ENCODE data around the gene FAM117B.

The FAM117B gene

GRCh38 chr2:202764991-202765390 is 130.2 kb downstream of the FAM117B start:
- Histone ChIP-seq H3K27ac (ENCODE audit: insufficient read depth, low read length, poor library complexity, severe bottlenecking) (no peak overlapping the region), H3K27me3 (replicated peaks; ENCODE audit: control insufficient read depth, insufficient read depth, low read length, poor library complexity, severe bottlenecking) (no peaks in the 10 kb centered on the region), H3K9me3 (ENCODE audit: control insufficient read depth, low read length) (no peaks in the 10 kb centered on the region), H3K36me3 (ENCODE audit: control insufficient read depth, insufficient read depth, low read length) (peaks cover 8% of the 10 kb centered on the region), H3K4me3 (ENCODE audit: insufficient read depth, low read depth, low read length, poor library complexity, severe bottlenecking) (no peak overlapping the region), H3K4me1 (ENCODE audit: control insufficient read depth, insufficient read depth, low read length, poor library complexity, severe bottlenecking) (no peaks in the 10 kb centered on the region)
- DNase-seq = no peak

GRCh38 chr2:202765436-202765835 is 130.7 kb downstream of the FAM117B start:
- H3K4me3 ChIP-seq (ENCODE audit: insufficient read depth, low read depth, low read length, poor library complexity, severe bottlenecking) = no peak overlapping the region
- no peak for DNase-seq
- no peaks in the 10 kb centered on the region for H3K4me1 ChIP-seq (ENCODE audit: control insufficient read depth, insufficient read depth, low read length, poor library complexity, severe bottlenecking)
- H3K27ac ChIP-seq (ENCODE audit: insufficient read depth, low read length, poor library complexity, severe bottlenecking) = no peak overlapping the region
- H3K9me3 ChIP-seq (ENCODE audit: control insufficient read depth, low read length) = no peaks in the 10 kb centered on the region
- H3K36me3 ChIP-seq (ENCODE audit: control insufficient read depth, insufficient read depth, low read length) = peaks cover 8% of the 10 kb centered on the region
- H3K27me3 ChIP-seq (replicated peaks; ENCODE audit: control insufficient read depth, insufficient read depth, low read length, poor library complexity, severe bottlenecking) = no peaks in the 10 kb centered on the region

- H3K36me3 ChIP-seq (ENCODE audit: control insufficient read depth, insufficient read depth, low read length) = peaks cover 17% of the 10 kb centered on the region
- H3K4me1 ChIP-seq (ENCODE audit: control insufficient read depth, insufficient read depth, low read length, poor library complexity, severe bottlenecking) = no peaks in the 10 kb centered on the region
- H3K9me3 ChIP-seq (ENCODE audit: control insufficient read depth, low read length) = no peaks in the 10 kb centered on the region
- H3K27ac ChIP-seq (ENCODE audit: insufficient read depth, low read length, poor library complexity, severe bottlenecking) = no peak overlapping the region
- DNase-seq = no peak
- no peak overlapping the region for H3K4me3 ChIP-seq (ENCODE audit: insufficient read depth, low read depth, low read length, poor library complexity, severe bottlenecking)
- no peaks in the 10 kb centered on the region for H3K27me3 ChIP-seq (replicated peaks; ENCODE audit: control insufficient read depth, insufficient read depth, low read length, poor library complexity, severe bottlenecking)
Observed at GRCh38 chr2:202768273-202768672, 133.5 kb downstream of the FAM117B start.

GRCh38 chr2:202769201-202769600 is 134.4 kb downstream of the FAM117B start:
- no peaks in the 10 kb centered on the region for H3K27me3 ChIP-seq (replicated peaks; ENCODE audit: control insufficient read depth, insufficient read depth, low read length, poor library complexity, severe bottlenecking)
- DNase-seq = no peak
- no peaks in the 10 kb centered on the region for H3K4me1 ChIP-seq (ENCODE audit: control insufficient read depth, insufficient read depth, low read length, poor library complexity, severe bottlenecking)
- peaks cover 23% of the 10 kb centered on the region for H3K36me3 ChIP-seq (ENCODE audit: control insufficient read depth, insufficient read depth, low read length)
- no peak overlapping the region for H3K4me3 ChIP-seq (ENCODE audit: insufficient read depth, low read depth, low read length, poor library complexity, severe bottlenecking)
- no peak overlapping the region for H3K27ac ChIP-seq (ENCODE audit: insufficient read depth, low read length, poor library complexity, severe bottlenecking)
- no peaks in the 10 kb centered on the region for H3K9me3 ChIP-seq (ENCODE audit: control insufficient read depth, low read length)

- no peaks in the 10 kb centered on the region for H3K4me1 ChIP-seq (ENCODE audit: control insufficient read depth, insufficient read depth, low read length, poor library complexity, severe bottlenecking)
- no peak for DNase-seq
- H3K27me3 ChIP-seq (replicated peaks; ENCODE audit: control insufficient read depth, insufficient read depth, low read length, poor library complexity, severe bottlenecking) = no peaks in the 10 kb centered on the region
- H3K36me3 ChIP-seq (ENCODE audit: control insufficient read depth, insufficient read depth, low read length) = peaks cover 19% of the 10 kb centered on the region
- no peaks in the 10 kb centered on the region for H3K9me3 ChIP-seq (ENCODE audit: control insufficient read depth, low read length)
- no peak overlapping the region for H3K4me3 ChIP-seq (ENCODE audit: insufficient read depth, low read depth, low read length, poor library complexity, severe bottlenecking)
- no peak overlapping the region for H3K27ac ChIP-seq (ENCODE audit: insufficient read depth, low read length, poor library complexity, severe bottlenecking)
Observed at GRCh38 chr2:202771336-202771735, 136.6 kb downstream of the FAM117B start.

- H3K36me3 ChIP-seq (ENCODE audit: control insufficient read depth, insufficient read depth, low read length) = peaks cover 19% of the 10 kb centered on the region
- no peaks in the 10 kb centered on the region for H3K9me3 ChIP-seq (ENCODE audit: control insufficient read depth, low read length)
- H3K4me1 ChIP-seq (ENCODE audit: control insufficient read depth, insufficient read depth, low read length, poor library complexity, severe bottlenecking) = no peaks in the 10 kb centered on the region
- H3K27me3 ChIP-seq (replicated peaks; ENCODE audit: control insufficient read depth, insufficient read depth, low read length, poor library complexity, severe bottlenecking) = no peaks in the 10 kb centered on the region
- DNase-seq = no peak
- H3K27ac ChIP-seq (ENCODE audit: insufficient read depth, low read length, poor library complexity, severe bottlenecking) = no peak overlapping the region
- no peak overlapping the region for H3K4me3 ChIP-seq (ENCODE audit: insufficient read depth, low read depth, low read length, poor library complexity, severe bottlenecking)
Observed at GRCh38 chr2:202771741-202772460, 137.1 kb downstream of the FAM117B start.

- Histone ChIP-seq H3K27ac (ENCODE audit: insufficient read depth, low read length, poor library complexity, severe bottlenecking) (no peak overlapping the region), H3K4me3 (ENCODE audit: insufficient read depth, low read depth, low read length, poor library complexity, severe bottlenecking) (no peak overlapping the region), H3K4me1 (ENCODE audit: control insufficient read depth, insufficient read depth, low read length, poor library complexity, severe bottlenecking) (no peaks in the 10 kb centered on the region), H3K36me3 (ENCODE audit: control insufficient read depth, insufficient read depth, low read length) (peaks cover 19% of the 10 kb centered on the region), H3K27me3 (replicated peaks; ENCODE audit: control insufficient read depth, insufficient read depth, low read length, poor library complexity, severe bottlenecking) (no peaks in the 10 kb centered on the region), H3K9me3 (ENCODE audit: control insufficient read depth, low read length) (no peaks in the 10 kb centered on the region)
- no peak for DNase-seq
Observed at GRCh38 chr2:202773301-202773973, 138.7 kb downstream of the FAM117B start.

GRCh38 chr2:202774104-202774503 is 139.3 kb downstream of the FAM117B start:
- H3K9me3 ChIP-seq (ENCODE audit: control insufficient read depth, low read length) = no peaks in the 10 kb centered on the region
- no peak overlapping the region for H3K4me3 ChIP-seq (ENCODE audit: insufficient read depth, low read depth, low read length, poor library complexity, severe bottlenecking)
- no peak for DNase-seq
- no peaks in the 10 kb centered on the region for H3K27me3 ChIP-seq (replicated peaks; ENCODE audit: control insufficient read depth, insufficient read depth, low read length, poor library complexity, severe bottlenecking)
- H3K4me1 ChIP-seq (ENCODE audit: control insufficient read depth, insufficient read depth, low read length, poor library complexity, severe bottlenecking) = no peaks in the 10 kb centered on the region
- peaks cover 19% of the 10 kb centered on the region for H3K36me3 ChIP-seq (ENCODE audit: control insufficient read depth, insufficient read depth, low read length)
- H3K27ac ChIP-seq (ENCODE audit: insufficient read depth, low read length, poor library complexity, severe bottlenecking) = no peak overlapping the region

GRCh38 chr2:202778217-202778616 is 143.4 kb downstream of the FAM117B start:
- Histone ChIP-seq H3K9me3 (ENCODE audit: control insufficient read depth, low read length) (no peaks in the 10 kb centered on the region), H3K4me1 (ENCODE audit: control insufficient read depth, insufficient read depth, low read length, poor library complexity, severe bottlenecking) (no peaks in the 10 kb centered on the region), H3K27me3 (replicated peaks; ENCODE audit: control insufficient read depth, insufficient read depth, low read length, poor library complexity, severe bottlenecking) (no peaks in the 10 kb centered on the region), H3K4me3 (ENCODE audit: insufficient read depth, low read depth, low read length, poor library complexity, severe bottlenecking) (no peak overlapping the region), H3K36me3 (ENCODE audit: control insufficient read depth, insufficient read depth, low read length) (peaks cover 19% of the 10 kb centered on the region), H3K27ac (ENCODE audit: insufficient read depth, low read length, poor library complexity, severe bottlenecking) (no peak overlapping the region)
- no peak for DNase-seq

- Histone ChIP-seq H3K9me3 (ENCODE audit: control insufficient read depth, low read length) (no peaks in the 10 kb centered on the region), H3K36me3 (ENCODE audit: control insufficient read depth, insufficient read depth, low read length) (peaks cover 8% of the 10 kb centered on the region), H3K27ac (ENCODE audit: insufficient read depth, low read length, poor library complexity, severe bottlenecking) (no peak overlapping the region), H3K27me3 (replicated peaks; ENCODE audit: control insufficient read depth, insufficient read depth, low read length, poor library complexity, severe bottlenecking) (no peaks in the 10 kb centered on the region), H3K4me3 (ENCODE audit: insufficient read depth, low read depth, low read length, poor library complexity, severe bottlenecking) (no peak overlapping the region), H3K4me1 (ENCODE audit: control insufficient read depth, insufficient read depth, low read length, poor library complexity, severe bottlenecking) (no peaks in the 10 kb centered on the region)
- no peak for DNase-seq
Observed at GRCh38 chr2:202780514-202781021, 145.8 kb downstream of the FAM117B start.
